Esophagus muscularis mucosa (tissue), 4 donors: ENCODE results near the gene RPL22. TPM values are rescaled to one million over a fixed set of nuclear protein-coding genes. Genes with fewer than 3 reads are reported as not detected.

Source experiments
- DNase-seq: peaks from one replicate; pipeline ENCODE4 v3.0.0-alpha.2; 2017; ENCODE audit errors: extremely low spot score
- H3K27ac ChIP-seq, 4 donors: fragments of 200-600 bp; sonication (generic); replicated peaks in 1 of 4; 1 replicate in 3 of 4; 2 replicates in 1 of 4; pipeline ENCODE4 v1.5.1; 2016 to 2019; ENCODE audit warnings: mild to moderate bottlenecking in 1 of 4
- H3K27me3 ChIP-seq, 4 donors: fragments of 200-600 bp; sonication (generic); one replicate each; pipeline versions ENCODE4 v1.5.1 to v1.6.0; 2016 to 2019
- H3K36me3 ChIP-seq, 4 donors: fragments of 200-600 bp; sonication (generic); one replicate each; pipeline ENCODE4 v1.5.1; 2016 to 2019
- H3K4me1 ChIP-seq, 4 donors: fragments of 200-600 bp; sonication (generic); one replicate each; pipeline ENCODE4 v1.5.1; 2016 to 2019
- H3K4me3 ChIP-seq, 4 donors: fragments of 200-600 bp; sonication (generic); 1 replicate in 2 of 4; 2 replicates in 2 of 4; pipeline ENCODE4 v1.5.1; 2016 to 2019; ENCODE audit warnings: mild to moderate bottlenecking in 4 of 4, moderate library complexity in 1 of 4
- H3K9me3 ChIP-seq, 4 donors: fragments of 200-600 bp; sonication (generic); 1 replicate in 3 of 4; 2 replicates in 1 of 4; pipeline ENCODE4 v1.5.1; 2016 to 2019
- EP300 ChIP-seq: sonication (generic); formaldehyde crosslinking; IDR thresholded peaks from one replicate; pipeline ENCODE4 v1.6.1; 2017; ENCODE audit warnings: antibody characterized with exemption
- POLR2A ChIP-seq: fragments of 450-650 bp; IDR thresholded peaks from one replicate; pipeline ENCODE4 v1.6.1; 2017; ENCODE audit warnings: antibody characterized with exemption, moderate library complexity, mild to moderate bottlenecking, low read depth
- POLR2AphosphoS5 ChIP-seq, 2 donors: sonication (generic); formaldehyde crosslinking; IDR thresholded peaks; one replicate each; pipeline ENCODE4 v1.6.1; 2017; ENCODE audit warnings: antibody characterized with exemption in 2 of 2
- WGBS: methylation state at CpG from one replicate; pipeline ENCODE4 v1.1.5; 2018; 5-methylcytosine and 5-hydroxymethylcytosine counted together
- intact Hi-C: fragments of 100-400 bp; cut with DNase I; formaldehyde crosslinking; loops from one replicate; pipeline ENCODE4 v1.15.1; 2023
- total RNA-seq, 4 donors: library from RNA; depleted of rRNA; stranded (reverse); fragments of >200 nt; gene quantifications; one replicate each; pipeline versions ENCODE4 v1.1.0 to v1.2.1, GENCODE V29; 2016
- TF ChIP-seq, protein P1 (sequence below), 3 experiments: fragments of 200-600 bp in 2 of 3; fragments of 450-650 bp in 1 of 3; sonication (generic) in 2 of 3; IDR thresholded peaks; one replicate each; pipeline ENCODE4 v1.5.1; 2017 to 2019; ENCODE audit warnings: antibody characterized with exemption in 3 of 3, mild to moderate bottlenecking in 2 of 3, moderate library complexity in 1 of 3

RPL22 gene
- 100 to 1,000 TPM; 150 to 225 (median 218) TPM for total RNA-seq

DNA sequence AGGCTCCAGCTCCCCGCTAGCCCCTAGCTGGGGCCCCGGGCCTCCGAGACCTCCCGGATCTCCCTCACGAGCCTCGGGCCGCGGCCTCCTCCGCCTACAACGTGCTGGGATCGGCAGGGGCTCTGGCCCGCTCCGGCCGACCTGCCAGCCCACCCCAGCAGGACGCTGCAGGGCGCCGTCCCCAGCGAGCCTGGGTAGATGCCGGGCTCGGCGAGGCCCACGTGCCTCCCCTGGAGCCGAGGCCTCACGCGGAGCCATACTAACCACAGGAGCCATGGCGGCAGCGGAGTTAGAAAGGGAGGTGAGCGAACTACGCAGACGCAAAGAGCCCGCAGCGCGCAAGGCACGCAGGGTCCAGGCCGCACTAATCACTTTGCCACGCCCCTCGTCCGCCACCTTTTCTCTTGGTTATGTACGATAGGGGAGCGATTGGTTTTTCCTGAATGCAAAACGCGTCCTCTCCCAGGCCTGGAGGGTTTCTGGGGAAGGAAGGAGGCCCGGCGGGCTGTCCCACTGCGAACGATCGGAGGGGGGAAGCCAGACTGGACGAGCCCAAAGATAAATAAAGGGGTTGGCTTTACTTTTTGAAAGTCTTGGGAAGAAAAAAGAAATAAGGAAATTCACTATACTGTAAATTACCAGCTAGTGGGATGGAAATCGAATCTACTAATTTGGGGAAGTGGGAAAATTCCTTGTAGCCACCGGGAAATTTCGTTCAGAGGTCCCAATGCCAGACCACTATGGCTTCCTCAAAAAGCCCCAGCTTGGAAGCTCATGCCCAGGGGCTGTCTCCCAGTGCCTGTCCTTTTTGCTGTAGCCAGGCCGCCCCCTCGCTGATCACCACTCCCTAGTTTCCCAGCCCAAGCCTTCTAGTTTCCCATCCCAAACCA, at the start of gene RPL22:
TSS of gene RPL22 (minus strand) at position 298 of the 890 bp plus-strand sequence. CDS start at position 276, 22 bp downstream.
- WGBS: 2% methylated on average over 25 of the region's 53 CpGs
- Histone ChIP-seq H3K27me3 (no peaks in the 10 kb centered on the region), H3K9me3 (no peaks in the 10 kb centered on the region), H3K4me3 (peak within 1 kb of the TSS; percentile 81 to 99 (median 94)), H3K4me1 (peaks cover 27 to 48% (median 37%) of the 10 kb centered on the region in 4 donors), H3K36me3 (peaks cover 13 to 30% (median 28%) of the 10 kb centered on the region in 4 donors), H3K27ac (peak within 1 kb of the TSS; percentile 75 to 88 (median 84))
- no peak for TF ChIP-seq EP300
- peak; percentile 67 for TF ChIP-seq POLR2A
- TF ChIP-seq POLR2AphosphoS5 (IDR thresholded peaks at IDR 0.05): peak; percentile 94 to 98
- TF ChIP-seq, protein P1, sequence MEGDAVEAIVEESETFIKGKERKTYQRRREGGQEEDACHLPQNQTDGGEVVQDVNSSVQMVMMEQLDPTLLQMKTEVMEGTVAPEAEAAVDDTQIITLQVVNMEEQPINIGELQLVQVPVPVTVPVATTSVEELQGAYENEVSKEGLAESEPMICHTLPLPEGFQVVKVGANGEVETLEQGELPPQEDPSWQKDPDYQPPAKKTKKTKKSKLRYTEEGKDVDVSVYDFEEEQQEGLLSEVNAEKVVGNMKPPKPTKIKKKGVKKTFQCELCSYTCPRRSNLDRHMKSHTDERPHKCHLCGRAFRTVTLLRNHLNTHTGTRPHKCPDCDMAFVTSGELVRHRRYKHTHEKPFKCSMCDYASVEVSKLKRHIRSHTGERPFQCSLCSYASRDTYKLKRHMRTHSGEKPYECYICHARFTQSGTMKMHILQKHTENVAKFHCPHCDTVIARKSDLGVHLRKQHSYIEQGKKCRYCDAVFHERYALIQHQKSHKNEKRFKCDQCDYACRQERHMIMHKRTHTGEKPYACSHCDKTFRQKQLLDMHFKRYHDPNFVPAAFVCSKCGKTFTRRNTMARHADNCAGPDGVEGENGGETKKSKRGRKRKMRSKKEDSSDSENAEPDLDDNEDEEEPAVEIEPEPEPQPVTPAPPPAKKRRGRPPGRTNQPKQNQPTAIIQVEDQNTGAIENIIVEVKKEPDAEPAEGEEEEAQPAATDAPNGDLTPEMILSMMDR (IDR thresholded peaks at IDR 0.05): peak in 1 of 3 experiments; percentile 55
- peak; percentile 99 for DNase-seq
- intact Hi-C loops: loop anchor here (10.0 kb wide), 1 partner anchor 205 kb away; the partner anchor contains the start of gene NPHP4

DNA sequence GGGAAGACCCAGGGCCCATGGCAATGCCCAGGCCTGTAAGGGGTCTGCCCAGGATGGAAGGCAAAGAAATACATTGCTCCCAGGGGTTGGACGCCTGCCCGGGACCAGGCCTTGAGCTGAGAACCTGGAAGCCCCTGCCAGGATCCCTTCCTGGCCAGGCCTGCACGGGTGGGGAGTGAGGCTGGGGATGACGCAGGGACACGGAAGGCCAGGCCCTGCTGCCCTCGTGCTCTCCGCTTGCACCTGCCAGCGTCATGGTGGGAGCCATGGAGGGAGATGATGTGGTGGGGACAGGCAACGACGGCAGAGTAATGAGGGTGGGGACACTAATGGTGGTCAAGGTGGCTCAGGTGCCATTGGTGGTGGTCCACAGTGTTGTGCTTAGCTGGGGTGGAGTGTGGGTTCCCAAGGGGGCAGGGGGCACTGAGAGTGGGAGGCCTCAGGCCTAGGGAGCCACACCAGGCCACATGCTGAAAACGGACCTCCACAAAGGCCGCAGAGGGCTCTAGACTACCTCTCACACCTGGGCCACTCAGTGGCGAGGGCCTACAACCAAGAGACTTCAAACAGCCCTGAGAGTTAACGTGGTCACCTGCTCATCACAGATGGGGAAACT, 48.9 kb upstream of the RPL22 start:
- 76% methylated on average over 10 of the region's 14 CpGs for WGBS
- H3K9me3 ChIP-seq: no peaks in the 10 kb centered on the region
- H3K27ac ChIP-seq: no peak overlapping the region
- H3K27me3 ChIP-seq: peaks cover 13 to 99% (median 43%) of the 10 kb centered on the region in 4 donors
- intact Hi-C loops: no loop called here
- H3K4me3 ChIP-seq: no peak overlapping the region
- TF ChIP-seq POLR2AphosphoS5 (IDR thresholded peaks at IDR 0.05) (no peak), POLR2A (no peak), EP300 (no peak)
- TF ChIP-seq, protein P1 (IDR thresholded peaks at IDR 0.05): no peak
- H3K4me1 ChIP-seq: peaks cover 17 to 47% (median 32%) of the 10 kb centered on the region in 4 donors
- DNase-seq: no peak
- peaks cover 0 to under 1% (median 0%) of the 10 kb centered on the region in 4 donors for H3K36me3 ChIP-seq

DNA sequence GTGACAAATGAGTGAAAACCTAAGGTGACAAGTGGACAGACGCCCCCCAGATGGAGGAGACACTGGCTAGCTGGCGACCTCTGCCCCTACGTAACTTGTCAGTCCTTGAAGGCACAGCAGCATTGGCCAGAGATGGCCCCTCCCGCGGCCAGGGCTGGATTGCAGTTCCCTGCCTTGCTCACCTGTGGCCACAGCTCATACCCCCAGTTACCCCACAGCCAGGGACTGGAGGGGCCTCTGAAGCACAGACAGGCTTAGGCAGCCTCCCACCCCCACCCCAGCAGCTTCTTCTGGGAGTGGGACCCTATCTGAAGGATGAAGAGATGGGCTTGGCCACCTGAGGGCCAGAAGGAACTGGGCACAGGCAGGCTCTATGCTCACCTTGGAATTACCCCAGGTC, 48.3 kb upstream of the RPL22 start:
- Histone ChIP-seq H3K36me3 (no peaks in the 10 kb centered on the region), H3K27ac (no peak overlapping the region), H3K4me3 (no peak overlapping the region), H3K27me3 (peaks cover 13 to 100% (median 49%) of the 10 kb centered on the region in 4 donors), H3K9me3 (no peaks in the 10 kb centered on the region), H3K4me1 (peaks cover 17 to 49% (median 34%) of the 10 kb centered on the region in 4 donors)
- DNase-seq: no peak
- intact Hi-C loops: loop anchor here (2.0 kb wide), 2 partner anchors 95 to 157 kb away; no protein-coding TSS in a partner anchor
- WGBS: 79% methylated on average over 2 of the region's 5 CpGs
- TF ChIP-seq EP300 (no peak), POLR2A (no peak), POLR2AphosphoS5 (IDR thresholded peaks at IDR 0.05) (no peak)
- TF ChIP-seq, protein P1 (IDR thresholded peaks at IDR 0.05): no peak

DNA sequence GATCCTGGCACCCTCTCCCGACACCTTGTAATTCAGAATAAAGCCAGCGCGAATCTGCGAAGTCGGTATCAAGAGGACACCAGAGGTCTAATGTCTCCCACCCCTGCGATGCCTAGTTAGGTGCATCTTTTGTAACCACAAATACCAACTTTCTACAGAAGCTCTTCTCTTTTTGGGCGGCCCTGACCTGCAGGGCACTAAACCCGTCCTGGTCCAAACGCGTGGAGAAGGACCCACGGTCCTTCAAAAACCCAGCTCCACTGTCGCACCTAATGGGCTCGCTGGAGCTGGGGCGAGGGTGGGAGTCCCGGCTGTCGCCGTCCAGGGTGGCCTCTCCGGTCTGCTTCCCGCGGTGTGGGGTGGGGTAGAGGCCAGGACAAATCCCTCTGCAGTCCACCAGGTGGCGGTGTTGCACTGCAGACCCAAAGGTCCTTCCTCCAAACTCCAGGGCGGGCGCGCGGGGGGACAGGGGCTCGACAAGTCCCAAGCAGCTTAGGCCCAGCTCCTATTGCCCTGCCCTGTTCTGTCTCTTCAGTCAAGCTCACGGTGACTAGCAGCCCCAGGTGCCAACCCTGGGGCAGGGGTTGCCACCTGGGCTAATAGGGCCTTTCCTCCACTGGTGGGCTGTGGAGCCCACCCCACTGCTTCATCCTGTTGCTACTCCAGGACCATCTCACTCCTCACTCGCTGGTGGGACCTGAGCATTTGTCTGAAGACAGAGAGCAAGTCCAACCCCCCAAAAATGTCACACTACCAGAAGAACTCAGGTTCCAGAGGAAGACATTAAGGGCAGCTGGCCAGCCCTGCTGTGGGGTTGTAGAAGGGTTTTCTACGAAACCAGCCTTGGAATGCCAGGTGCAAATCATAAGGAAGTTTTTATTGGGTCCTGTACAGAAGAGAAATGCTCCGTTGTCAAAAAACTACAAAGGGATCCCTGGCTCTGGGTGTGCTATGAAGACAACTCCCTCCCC, 47.4 kb upstream of the RPL22 start:
- Histone ChIP-seq H3K4me1 (peaks cover 25 to 58% (median 42%) of the 10 kb centered on the region in 4 donors), H3K9me3 (no peaks in the 10 kb centered on the region), H3K27me3 (peaks cover 20 to 100% (median 57%) of the 10 kb centered on the region in 4 donors), H3K36me3 (no peaks in the 10 kb centered on the region), H3K27ac (no peak overlapping the region), H3K4me3 (no peak overlapping the region)
- TF ChIP-seq POLR2A: no peak
- TF ChIP-seq, protein P1 (IDR thresholded peaks at IDR 0.05): peak in 2 of 3 experiments; percentile 93 to 97
- TF ChIP-seq EP300: no peak
- no peak for DNase-seq
- 12% methylated on average over 23 of the region's 30 CpGs for WGBS
- intact Hi-C loops: loop anchor here (2.0 kb wide), 2 partner anchors 96 to 158 kb away; no protein-coding TSS in a partner anchor
